Measurements from ENCODE around the gene FSTL3.

The FSTL3 gene

DNA sequence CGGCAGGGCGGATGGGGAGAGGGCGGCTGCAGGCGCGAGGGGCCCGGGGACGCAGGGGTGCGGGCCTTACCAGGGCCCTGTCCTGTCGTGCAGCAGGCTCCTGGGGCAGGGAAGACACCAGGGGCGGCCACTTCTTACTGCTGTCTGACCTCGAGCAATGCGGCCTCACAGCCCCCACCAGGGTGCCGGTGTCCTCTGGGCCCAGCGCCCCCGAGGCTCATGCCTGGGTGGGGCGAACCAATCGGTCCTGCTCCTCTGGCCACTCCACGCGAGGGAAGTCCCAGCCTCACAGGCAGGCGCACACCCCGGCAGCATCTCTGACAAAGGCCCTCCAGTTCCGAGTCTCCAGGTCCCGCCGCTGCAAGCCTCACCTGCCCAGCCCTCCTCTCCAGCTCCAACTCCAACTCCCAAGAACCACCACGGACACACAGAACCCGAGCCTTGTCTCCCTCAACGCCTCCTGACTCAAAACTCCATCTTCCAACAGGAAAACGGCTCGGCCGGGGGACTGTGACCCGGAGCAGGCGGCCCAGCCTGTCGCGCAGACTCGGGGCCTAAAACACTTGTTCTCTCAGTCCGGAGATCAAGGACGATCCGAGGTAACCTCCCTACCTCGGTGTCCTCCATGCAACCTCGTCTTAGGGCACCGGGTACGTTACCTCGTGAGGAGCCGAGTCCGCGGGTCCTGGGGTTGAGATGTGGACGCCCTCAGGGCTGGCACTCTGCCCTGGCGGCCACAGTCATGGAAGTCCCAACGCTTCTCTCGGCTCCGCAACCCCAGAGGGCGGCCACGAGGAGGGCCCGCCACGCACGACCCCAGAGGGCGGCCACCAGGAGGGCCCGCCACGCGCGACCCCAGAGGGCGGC lies 30.0 kb upstream of the FSTL3 start:
- DNase-seq, result no peak

DNA sequence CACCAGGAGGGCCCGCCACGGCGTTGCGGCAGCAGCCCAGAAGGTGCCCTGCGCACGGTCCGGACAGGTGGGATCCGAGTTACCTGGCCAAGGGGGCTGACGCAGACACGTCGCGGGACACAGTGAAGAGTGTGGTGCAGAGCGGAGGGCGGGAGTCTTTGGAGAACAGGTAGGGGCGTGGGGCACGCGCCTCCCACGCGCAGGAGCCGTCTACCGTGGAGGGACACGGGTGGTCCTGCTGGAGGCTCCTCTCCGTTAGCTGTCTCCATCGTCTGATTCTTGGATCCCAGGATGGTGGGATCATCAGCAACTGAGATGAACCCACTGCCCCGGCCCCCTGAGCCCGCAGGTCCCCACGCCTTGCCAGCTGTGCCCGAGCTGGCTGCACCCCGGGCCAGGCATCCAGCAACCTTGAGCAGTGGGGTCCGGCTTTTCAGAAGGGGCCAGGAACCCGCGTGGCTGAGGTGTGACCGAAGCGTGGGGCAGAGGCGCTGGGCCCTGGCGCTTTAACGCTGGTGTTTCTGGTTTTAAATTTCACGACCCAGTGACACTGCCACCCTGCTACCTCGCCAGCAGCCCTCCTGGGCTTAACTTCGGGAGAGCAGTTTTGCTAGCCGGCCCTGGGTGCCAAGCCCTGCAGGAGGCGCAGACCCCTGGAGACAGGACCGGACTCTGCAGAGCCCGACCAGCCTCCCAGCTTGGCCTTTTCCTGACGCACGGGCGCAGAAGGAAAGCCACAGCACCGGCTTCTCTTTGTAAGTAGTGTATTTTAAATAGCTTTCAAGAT lies 29.2 kb upstream of the FSTL3 start:
- no peak for DNase-seq

- DNase-seq, result no peak
Measured at GRCh38 chr19:647566-648284, 28.5 kb upstream of the FSTL3 start.

DNA sequence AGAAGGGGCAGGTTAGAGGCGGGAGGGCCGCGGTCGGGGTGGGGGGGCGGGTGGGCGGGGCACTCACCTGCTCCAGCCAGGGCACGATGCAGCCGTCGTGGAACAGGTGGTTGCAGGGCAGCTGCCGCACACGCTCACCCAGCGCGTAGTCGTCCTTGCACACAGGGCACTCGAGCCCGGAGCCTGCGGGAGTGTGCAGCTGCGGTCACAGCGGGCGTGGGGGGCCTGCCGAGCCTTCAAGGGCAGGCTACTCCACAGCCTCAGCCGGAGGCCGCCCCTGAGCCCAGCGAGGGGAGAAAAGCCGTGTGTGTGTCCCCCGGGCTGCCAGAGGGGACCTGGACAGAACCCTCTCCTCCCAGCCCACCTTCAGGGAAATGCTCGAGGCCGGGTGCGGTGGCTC lies 27.9 kb upstream of the FSTL3 start:
- DNase-seq, result no peak

DNA sequence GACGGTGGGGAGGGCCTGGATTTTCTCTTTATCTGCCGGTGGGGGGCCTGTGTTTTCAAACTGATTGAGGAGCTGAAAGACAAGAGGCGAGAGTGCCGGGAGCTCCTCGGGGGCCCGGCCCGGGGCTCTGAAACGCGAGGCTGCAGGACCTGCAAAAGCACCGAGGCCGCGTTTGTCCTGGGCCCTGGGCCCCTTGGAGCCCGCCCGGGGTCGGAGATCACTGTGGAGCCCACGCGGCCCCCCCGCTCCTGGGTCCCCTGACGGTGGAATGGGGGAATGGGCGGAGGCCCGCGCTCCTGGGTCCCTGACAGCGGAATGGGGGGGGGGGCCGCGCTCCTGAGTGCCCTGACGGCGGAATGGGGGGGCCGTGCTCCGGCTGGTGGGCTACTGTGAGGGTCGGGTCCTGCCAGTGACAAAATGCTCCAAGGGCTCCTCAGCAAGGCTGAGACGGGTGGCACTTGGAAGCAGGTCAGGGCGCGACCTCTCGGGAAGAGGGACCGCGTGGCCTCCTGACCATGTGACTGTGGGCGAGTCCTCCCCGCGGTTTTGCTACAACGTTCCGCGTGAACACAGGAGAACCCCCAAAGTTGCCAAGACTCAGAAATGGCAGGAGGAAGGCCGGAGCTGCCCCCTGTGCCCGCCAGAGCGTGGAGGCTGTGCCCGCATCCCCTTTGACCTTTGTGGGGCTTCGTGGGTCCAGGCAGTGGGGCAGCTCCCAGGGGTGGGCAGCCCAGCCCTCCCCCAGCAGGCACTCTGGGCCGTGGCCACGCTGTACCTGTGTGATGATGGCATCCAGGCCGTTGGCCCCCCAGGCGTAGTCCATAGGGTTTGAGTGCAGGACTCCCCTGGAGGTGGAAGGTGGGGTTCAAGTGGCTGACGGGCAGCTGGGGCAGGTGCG lies 27.0 kb upstream of the FSTL3 start:
- no peak for DNase-seq

- no peak for DNase-seq
Measured at GRCh38 chr19:650121-650520, 26.1 kb upstream of the FSTL3 start.

DNA sequence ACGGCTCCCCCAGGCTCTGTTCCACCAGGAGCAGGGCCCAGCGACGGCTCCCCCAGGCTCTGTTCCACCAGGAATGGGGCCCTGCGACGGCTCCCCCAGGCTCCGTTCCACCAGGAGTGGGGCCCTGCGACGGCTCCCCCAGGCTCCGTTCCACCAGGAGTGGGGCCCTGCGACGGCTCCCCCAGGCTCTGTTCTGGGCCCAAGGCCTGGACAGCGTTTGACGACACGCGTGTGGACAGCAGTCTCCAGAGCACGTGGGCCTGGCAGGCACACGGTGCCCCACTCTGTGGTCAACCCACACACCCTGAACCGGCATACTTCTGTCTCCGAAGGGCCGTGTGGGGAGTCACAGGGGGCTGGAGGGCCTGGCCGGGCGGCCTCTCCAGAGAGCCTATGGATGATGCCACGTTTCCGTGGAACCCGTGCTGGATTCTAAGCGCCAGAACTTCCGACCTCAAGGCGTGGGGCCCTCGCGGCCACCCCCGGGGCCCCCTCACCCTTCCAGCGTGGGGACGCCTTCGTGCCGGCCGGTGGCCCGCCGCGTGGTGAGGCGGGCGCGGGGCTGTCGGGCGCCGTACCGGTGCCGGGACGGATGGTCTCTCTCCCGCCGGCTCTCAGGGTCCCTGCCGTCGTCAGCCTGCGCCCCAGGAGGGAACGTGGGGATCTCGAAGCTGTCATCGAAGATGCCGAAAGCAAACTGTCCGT lies 24.9 kb upstream of the FSTL3 start:
- DNase-seq, result no peak

DNA sequence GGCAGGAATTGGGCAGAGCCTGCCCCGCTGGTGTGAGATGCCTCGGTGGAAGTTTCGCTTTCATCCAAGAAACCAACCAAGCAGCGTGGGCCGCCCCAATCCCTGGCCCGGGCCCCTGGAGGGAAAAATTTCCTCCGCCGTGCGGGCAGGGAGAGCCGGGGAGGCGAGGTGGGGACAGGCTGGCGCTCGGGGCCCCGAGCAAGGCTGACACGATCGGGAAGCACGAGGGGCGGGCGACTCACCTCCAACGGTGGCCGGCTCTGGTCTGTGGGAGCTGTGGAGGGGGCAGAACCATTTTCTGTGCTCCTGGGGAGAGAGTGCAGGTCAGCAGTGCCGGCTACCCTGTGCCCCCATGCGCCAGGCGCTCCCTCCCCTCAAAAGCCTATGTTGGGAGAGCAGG lies 24.2 kb upstream of the FSTL3 start:
- no peak for DNase-seq

GRCh38 chr19:652467-653389 lies 23.5 kb upstream of the FSTL3 start:
- DNase-seq, result no peak

DNA sequence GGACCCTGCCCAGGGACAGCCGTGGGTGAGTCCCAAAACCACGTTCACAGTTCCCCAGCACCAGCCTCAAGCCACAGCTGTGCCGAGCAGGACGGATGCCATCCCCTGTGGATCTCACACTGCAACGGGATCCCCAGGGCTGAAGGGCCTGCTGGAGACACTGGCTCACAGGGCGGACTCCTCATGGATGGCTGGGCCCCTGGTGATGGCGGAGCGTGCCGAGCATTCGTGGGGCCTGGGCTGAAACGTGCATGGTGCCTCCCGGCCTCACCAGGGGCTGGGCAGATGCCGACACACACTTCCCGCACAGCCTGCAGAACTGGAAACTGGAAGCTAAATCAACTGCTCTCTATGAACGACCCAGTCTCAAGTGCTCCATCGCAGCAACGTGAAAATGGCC lies 22.8 kb upstream of the FSTL3 start:
- DNase-seq, result no peak

- DNase-seq, result no peak
Measured at GRCh38 chr19:655691-656090, 20.5 kb upstream of the FSTL3 start.

GRCh38 chr19:656751-657559 lies 19.2 kb upstream of the FSTL3 start:
- no peak for DNase-seq

DNA sequence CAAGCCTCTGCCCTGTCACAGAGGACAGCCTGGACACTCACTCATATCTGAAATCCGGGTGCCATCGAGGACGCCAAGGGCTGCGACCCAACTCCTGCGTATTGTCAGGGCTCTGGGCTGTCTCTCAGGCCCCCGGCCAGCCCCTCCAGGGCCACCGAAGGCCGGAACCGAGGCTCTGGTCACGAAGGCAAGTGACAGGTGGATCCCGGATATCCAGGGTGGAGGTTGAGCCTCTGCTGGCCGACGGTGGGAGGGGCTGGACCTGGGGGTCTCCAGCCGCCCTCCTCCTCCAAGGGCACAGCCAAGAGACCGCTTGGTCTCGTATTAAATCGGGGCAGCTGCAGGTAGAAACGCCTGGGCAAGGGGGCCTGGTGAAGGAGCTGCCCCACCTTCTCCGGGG lies 18.6 kb upstream of the FSTL3 start:
- DNase-seq, result no peak

DNA sequence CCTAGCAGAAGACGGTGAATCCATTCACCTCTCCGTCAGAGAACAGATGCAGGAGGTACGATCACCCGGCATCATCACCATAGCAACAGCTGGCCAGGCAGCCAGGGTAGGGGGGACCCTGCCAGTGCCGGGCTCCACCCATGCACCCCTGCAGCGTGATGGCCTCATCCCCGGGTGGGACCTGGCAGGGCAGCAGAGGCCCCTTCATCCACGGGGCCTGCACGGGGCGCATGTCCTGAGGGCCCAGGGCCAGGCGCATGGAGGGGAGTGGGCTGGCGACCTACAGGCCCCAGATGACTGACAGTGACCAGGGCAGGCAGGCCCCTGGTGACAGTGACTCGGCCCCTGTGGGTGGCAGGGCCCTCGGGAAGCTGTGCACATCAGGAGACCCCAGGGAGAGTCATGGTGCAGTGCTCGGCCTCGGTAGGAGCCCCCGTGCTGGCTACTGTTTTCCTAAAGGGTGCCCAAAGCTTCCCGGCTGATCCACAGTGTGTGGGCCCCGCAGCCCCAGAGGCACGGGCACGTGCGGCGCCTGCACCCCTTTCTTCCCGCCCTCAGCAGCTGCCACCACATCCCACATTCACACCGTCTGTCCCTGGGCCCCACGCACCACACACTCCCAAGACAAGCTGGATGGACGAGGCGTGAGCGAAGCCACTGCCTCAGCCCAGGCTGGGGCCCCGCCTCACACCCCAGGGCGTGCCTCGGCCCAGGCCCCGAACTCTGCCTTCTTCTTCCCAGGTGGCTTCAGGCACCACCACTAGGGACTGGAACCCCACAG lies 17.9 kb upstream of the FSTL3 start:
- DNase-seq, result no peak

GRCh38 chr19:658916-659839 lies 17.0 kb upstream of the FSTL3 start:
- no peak for DNase-seq

DNA sequence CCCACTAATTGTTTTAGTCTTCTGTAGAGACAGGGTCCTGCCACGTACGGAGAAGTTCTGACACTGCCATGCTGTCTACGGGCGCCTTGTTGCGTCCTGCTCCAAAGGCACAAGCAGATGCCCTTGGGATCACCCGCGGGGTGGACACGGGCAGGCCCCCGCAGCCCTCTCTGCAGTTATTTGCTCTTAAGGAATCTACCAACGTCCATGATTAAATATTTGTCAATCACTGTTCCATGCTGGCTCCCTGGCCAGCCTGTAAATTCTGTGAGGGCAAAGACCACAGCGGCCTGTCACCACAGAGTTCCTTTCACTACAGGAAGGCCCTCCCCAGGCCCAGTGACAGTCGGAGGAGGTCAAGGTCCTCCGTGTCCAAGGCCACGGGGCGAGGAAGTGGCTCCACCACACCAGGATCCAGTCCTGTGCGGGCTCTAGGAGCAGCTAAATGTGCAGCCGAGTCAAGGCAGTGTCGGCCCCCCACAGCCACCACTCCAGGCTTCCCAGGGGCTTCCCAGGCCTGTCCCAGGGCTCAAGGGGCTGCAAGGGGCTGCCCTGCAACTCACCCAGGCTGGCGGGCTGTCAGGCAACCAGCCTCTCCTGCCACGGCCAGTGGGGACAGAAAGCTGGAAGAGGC lies 15.3 kb upstream of the FSTL3 start:
- no peak for DNase-seq
